22Rv1 (cell line): ENCODE measurements around the gene YPEL3.
A peak's percentile ranks its signal among the peaks of the same experiment; 100 is the strongest.

Experiments used
- H3K27ac ChIP-seq: fragments of 450-650 bp; 2 replicates; pipeline ENCODE4 v1.5.1; 2017
- ZFX ChIP-seq: fragments of 450-650 bp; IDR thresholded peaks from 2 replicates; pipeline ENCODE4 v1.6.1; 2017; ENCODE audit warnings: antibody characterized with exemption, borderline replicate concordance
- TF ChIP-seq, protein P1 (sequence below): fragments of 450-650 bp; IDR thresholded peaks from 2 replicates; pipeline ENCODE4 v1.5.1; 2017; ENCODE audit warnings: mild to moderate bottlenecking

The YPEL3 gene

DNA sequence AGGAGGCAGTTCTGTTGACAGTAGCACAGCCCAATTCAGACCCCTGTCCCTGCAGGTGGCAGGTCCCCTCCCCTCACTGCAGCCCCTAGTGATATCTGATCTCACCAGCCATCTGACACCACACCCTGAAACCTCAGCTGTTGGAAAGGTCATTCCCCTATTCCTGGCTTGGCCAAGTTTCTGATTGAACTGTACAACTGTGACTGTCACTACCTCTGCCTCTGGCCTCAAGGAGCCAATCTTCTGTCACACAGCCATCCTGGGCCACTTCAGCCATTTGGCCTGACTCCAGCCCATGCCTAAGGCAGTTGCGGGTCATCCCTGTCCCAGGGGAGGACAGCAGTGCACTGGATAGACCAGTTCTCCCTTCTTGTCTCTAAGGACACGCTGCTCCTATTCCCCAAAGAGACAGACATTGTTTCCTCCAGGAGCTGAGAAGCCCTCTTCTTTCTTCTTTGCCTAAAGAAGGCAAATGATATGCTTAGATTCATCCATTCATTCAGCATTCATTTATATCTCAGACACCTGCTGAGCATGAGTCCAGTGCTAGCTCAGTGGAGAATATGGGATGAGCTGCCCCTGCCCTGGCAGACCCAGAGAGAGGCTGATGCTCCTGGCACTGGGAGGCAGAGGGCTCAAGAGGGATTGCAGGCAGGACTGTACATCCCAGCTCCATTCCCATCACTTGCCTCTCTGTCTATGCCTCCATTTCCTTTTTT, 35.0 kb downstream of the YPEL3 start:
- H3K27ac ChIP-seq = peak overlapping the region; percentile 58
- TF ChIP-seq, protein P1, sequence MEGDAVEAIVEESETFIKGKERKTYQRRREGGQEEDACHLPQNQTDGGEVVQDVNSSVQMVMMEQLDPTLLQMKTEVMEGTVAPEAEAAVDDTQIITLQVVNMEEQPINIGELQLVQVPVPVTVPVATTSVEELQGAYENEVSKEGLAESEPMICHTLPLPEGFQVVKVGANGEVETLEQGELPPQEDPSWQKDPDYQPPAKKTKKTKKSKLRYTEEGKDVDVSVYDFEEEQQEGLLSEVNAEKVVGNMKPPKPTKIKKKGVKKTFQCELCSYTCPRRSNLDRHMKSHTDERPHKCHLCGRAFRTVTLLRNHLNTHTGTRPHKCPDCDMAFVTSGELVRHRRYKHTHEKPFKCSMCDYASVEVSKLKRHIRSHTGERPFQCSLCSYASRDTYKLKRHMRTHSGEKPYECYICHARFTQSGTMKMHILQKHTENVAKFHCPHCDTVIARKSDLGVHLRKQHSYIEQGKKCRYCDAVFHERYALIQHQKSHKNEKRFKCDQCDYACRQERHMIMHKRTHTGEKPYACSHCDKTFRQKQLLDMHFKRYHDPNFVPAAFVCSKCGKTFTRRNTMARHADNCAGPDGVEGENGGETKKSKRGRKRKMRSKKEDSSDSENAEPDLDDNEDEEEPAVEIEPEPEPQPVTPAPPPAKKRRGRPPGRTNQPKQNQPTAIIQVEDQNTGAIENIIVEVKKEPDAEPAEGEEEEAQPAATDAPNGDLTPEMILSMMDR = no peak
- TF ChIP-seq ZFX = no peak

DNA sequence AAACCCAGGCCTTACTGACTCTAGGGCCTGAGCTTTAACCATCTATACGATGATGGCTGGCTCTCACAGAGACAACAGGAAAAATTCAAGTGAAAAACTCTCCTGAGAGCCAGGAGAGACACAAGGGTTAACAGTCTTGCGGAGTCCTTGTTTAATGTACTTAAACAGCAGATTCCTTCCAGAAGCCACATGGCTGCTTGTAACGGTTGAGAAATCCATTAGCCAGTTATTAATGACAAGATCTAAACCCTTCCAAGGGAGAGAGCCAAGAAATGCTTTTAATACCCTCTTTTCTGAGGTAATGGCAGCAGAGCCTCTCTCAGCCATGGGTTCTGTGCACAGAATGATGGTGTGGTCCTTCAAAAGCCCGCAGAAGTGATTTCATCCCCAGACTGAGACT, 35.7 kb downstream of the YPEL3 start:
- H3K27ac ChIP-seq = peak overlapping the region; percentile 58
- TF ChIP-seq, protein P1 = no peak
- no peak for TF ChIP-seq ZFX

DNA sequence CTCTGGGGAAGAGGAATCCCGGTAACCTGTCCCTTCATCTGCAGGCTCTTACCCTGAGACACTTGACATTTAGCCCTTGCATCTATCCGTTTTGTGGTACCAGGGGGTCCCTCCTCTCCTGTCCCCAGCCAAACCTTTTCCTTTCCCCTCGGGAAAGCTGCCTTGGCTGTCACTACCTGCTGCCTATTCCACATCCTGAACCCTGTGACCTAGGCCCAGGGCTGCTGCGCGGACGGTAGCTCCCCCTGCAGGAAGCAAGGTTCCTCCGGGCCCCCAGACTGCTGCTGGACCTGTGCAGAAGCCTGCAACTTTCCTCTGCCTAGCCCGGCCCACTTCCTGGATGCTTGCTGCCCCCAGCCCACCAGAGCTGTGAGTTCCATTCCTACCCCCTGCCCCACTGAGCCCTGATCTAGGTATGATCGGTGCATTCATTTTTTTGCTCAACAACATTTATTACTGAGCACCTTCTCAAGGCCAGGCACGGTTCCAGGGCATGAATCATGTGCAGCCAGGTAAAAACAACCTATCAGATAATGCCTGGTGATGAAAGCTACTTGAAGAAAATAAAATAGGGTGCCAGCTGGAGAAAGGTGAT, 41.0 kb downstream of the YPEL3 start:
- no peak for TF ChIP-seq ZFX
- TF ChIP-seq, protein P1 = peak; percentile 56
- 0 out of 2 replicates have a peak overlapping the region, but pooled peaks have one; percentile 71 for H3K27ac ChIP-seq

DNA sequence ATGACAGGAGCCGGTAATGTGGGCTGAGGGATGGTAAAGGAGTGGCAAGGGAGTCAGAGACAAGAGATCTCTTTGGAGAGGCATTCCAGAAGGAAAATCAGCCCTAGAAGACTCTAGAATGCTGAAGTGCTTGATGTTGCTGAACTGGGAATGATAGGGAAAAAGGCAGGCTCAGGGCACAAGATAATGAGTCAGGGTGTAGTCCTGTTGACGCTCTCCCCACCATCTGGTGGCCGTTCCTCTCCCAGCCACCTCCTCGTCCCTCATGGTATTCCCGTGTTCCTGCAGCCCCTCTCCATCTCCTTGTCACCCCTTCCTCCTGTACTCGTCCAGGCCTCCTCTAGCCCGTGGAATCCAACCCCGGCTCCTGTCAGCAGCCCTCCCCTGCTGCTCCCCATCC, 41.6 kb downstream of the YPEL3 start:
- TF ChIP-seq, protein P1 = no peak
- TF ChIP-seq ZFX = no peak
- peak overlapping the region; percentile 71; the same call in 1 of the 2 replicates for H3K27ac ChIP-seq

DNA sequence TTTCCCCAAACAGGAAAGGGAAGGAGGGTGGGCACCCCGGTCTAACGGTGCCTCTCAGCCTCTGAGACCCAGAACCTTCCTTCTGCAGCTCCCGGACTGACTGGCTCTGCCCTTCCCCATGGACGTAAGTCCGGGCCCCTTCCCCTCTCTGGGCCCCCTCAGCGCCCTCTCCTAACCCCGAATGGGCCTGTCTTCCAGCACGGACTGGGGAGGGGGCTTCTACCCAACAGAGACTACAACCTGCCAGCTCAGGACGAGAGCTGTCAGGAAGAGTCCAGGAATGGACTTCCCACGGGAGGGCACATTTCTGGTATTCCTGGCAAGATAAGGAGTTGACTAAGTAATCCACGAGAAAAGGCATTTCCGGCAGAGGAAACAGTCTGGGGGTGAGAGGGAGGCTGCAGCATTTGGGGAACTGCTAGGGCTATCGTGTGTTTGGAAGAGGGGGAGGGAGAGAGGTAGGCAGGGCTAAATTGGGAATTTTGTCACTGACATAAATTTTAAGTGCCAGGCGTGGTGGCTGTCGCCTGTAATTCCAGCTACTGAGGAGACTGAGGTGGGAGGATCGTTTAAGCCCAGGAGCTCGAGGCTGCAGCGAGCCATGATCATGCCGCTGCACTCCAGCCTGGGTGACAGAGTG, 42.5 kb downstream of the YPEL3 start:
- TF ChIP-seq, protein P1 = no peak
- TF ChIP-seq ZFX = no peak
- peak overlapping the region; percentile 71 for H3K27ac ChIP-seq

DNA sequence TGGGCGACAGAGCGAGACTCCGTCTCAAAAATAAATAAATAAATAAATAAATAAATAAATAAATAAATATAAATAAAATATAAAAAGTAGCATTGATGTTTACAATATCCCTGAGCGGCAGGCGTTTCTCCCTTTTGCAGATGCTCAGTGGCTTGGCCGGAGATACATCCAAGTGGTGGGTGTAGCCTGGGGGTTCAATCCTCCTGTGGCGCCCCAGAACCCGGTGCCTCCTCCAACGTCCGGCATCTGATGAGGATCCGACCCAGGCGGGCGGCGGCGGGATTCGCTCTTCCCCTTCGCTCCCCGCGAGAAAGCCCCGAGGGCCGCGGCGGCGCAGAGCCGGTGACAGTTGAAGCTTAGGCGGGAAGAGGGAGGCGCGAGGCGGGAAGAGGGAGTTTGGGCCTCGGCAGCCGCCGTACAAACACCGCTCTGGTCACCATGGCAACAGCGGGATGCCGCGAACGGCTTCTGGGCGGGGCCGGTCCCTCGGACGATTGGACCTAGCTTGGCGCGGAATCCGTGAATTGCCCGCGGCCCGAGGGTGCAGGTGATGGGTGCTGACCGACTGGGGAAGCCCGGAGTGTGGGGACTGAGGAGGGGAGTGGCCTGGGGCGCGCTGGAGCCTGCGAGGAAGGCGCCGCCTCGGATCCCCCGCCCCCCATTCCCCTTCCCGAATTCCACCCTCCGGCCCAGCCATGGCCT, 43.2 kb downstream of the YPEL3 start:
- TF ChIP-seq, protein P1 = no peak
- no peak for TF ChIP-seq ZFX
- peak overlapping the region; percentile 71 for H3K27ac ChIP-seq
